Measurements from ENCODE around the gene RIPK1. TPM values are rescaled to one million over a fixed set of nuclear protein-coding genes. Genes with fewer than 3 reads are reported as not detected.

Gene RIPK1
- total RNA-seq, result 20.2 and 20.6 TPM in 2 replicates
- 10.1 and 11.2 TPM in 2 replicates for polyA plus RNA-seq
- polyA plus RNA-seq (2011; cell fraction: cytosol; rRNA removed), result 13.9 and 14.8 TPM in 2 replicates
- 24.8 and 29.0 TPM in 2 replicates for polyA plus RNA-seq (2011; cell fraction: nucleus; rRNA removed)
- 13.0 and 18.0 TPM in 2 replicates for polyA plus RNA-seq (2012)
- 17.2 and 19.7 TPM in 2 replicates for polyA minus RNA-seq
- 8.2 TPM for polyA minus RNA-seq (2011; cell fraction: cytosol; rRNA and poly(A)+ RNA removed)
- 7.5 and 10.0 TPM in 2 replicates for polyA minus RNA-seq (2011; cell fraction: nucleus; rRNA and poly(A)+ RNA removed)
- percentile 78 among the genes with signal in this experiment for Bru-seq, nascent RNA
- percentile 69 among the genes with signal in this experiment for BruChase-seq, experiment 1, labeled RNA remaining after a 6-hour chase
- percentile 80 among the genes with signal in this experiment for BruChase-seq, experiment 2, labeled RNA remaining after a 2-hour chase
- long read RNA-seq, full-length matches to known transcripts, result 19 of 32 reads
- long read RNA-seq, partial matches to known transcripts, result 3 of 32 reads
- long read RNA-seq, other reads (novel, unspliced or antisense), result 10 of 32 reads

DNA sequence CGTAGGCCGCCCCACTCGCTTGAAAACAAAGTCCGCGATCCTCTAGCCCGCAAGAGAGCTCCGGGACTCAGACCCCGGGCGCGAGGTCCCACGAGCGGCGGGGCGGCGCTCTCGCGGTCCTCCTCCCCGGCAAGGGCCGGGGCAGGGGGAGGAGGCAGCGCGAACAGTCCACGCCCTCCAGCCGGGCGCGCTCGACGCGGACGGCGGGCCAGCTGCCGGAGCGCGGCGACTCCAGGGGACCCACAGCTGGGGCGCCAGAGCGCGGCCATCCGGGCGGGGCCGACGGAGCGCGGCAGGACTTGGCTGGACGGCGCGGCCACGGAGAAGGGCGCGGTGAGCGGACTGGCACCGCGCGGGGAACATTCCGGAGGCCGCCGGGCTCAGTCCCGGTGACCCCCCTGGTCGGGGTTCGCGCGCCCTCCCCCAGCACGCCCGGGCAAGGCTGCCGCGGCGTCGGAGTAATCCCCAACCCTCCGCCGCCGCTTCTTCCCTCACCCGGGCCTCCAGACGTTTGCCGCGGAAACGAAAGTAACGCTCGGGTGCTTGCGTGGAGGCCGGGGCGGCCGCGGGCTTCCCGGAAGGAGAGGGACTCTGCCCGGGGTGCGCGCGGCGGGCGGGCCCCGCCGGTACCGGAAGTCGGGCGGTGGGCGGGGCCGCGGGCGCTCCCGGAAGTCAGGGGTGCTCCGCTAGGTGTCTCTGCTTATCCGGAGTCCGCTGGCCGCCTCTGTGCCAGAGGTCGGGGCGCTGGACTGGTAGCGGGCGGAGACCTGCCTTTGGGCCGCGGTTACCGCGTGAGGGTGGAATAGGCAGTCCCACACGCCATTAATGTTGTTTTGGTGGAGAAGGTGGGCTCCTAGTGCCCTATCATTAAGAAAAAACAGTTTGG, at the start of gene RIPK1:
Gene RIPK1, plus strand, starts transcription at position 166 of the 886 bp plus-strand sequence. CDS start 8,330 bp downstream, outside the sequence.
- Histone ChIP-seq H3K36me3 (ENCODE audit: control insufficient read depth in 2 of 2, extremely low read depth in 1 of 2, insufficient read depth in 2 of 2, low read length in 2 of 2) (no peaks in the 10 kb centered on the region), H2AFZ (ENCODE audit: low read depth, low read length) (peak within 1 kb of the TSS; percentile 84), H3K4me3 (replicated peaks in 1 of 3; ENCODE audit: insufficient read depth in 1 of 3, low read depth in 1 of 3, low read length in 3 of 3) (peak within 1 kb of the TSS; percentile 66 to 92 (median 78)), H3K9ac (replicated peaks; ENCODE audit: extremely low read depth, insufficient read depth, low read length) (peak within 1 kb of the TSS; percentile 87), H3K27me3 (ENCODE audit: control insufficient read depth in 2 of 2, insufficient read depth in 2 of 2, low read length in 2 of 2) (peaks cover 0 to 7% of the 10 kb centered on the region in 2 experiments), H3K79me2 (ENCODE audit: control insufficient read depth, insufficient read depth, low read length) (peaks cover 42% of the 10 kb centered on the region), H3K9me3 (replicated peaks; ENCODE audit: control insufficient read depth, insufficient read depth, low read length) (no peaks in the 10 kb centered on the region), H3K4me2 (ENCODE audit: insufficient read depth, low read length) (peak within 1 kb of the TSS; percentile 94), H3K9me1 (replicated peaks; ENCODE audit: control insufficient read depth, extremely low read depth, insufficient read depth, low read length) (no peaks in the 10 kb centered on the region), H4K20me1 (replicated peaks; ENCODE audit: control insufficient read depth, extremely low read depth, insufficient read depth, low read length) (no peaks in the 10 kb centered on the region), H3K4me1 (ENCODE audit: control insufficient read depth, extremely low read depth, insufficient read depth, low read length) (peaks cover 9% of the 10 kb centered on the region), H3K27ac (ENCODE audit: insufficient read depth, low read depth, low read length) (peak within 1 kb of the TSS; percentile 73)
- TF ChIP-seq, protein P1, sequence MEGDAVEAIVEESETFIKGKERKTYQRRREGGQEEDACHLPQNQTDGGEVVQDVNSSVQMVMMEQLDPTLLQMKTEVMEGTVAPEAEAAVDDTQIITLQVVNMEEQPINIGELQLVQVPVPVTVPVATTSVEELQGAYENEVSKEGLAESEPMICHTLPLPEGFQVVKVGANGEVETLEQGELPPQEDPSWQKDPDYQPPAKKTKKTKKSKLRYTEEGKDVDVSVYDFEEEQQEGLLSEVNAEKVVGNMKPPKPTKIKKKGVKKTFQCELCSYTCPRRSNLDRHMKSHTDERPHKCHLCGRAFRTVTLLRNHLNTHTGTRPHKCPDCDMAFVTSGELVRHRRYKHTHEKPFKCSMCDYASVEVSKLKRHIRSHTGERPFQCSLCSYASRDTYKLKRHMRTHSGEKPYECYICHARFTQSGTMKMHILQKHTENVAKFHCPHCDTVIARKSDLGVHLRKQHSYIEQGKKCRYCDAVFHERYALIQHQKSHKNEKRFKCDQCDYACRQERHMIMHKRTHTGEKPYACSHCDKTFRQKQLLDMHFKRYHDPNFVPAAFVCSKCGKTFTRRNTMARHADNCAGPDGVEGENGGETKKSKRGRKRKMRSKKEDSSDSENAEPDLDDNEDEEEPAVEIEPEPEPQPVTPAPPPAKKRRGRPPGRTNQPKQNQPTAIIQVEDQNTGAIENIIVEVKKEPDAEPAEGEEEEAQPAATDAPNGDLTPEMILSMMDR (IDR thresholded peaks at IDR 0.05; ENCODE audit: extremely low read depth in 1 of 2, insufficient read depth in 1 of 2, low read depth in 1 of 2, low read length in 2 of 2), result peak in 1 of 2 donors; percentile 14
- peak; percentile 78 for TF ChIP-seq POLR2A (IDR thresholded peaks at IDR 0.05; ENCODE audit: low read depth, low read length)
- TF ChIP-seq POLR2AphosphoS5 (IDR thresholded peaks at IDR 0.05; ENCODE audit: insufficient read depth, low read depth, low read length), result peak; percentile 76
- TF ChIP-seq JUN (IDR thresholded peaks at IDR 0.05; ENCODE audit: borderline replicate concordance, insufficient read depth, insufficient read length, low read depth), result no peak
- FAIRE-seq (peak; percentile 77), DNase-seq (ENCODE audit: low read depth, low spot score) (peak; percentile 82)
- intact Hi-C loops (cut with micrococcal nuclease) (loop anchor here (1.0 to 10.0 kb wide), 6 partner anchors 50 to 1454 kb away; partner anchors contain the start of genes BPHL, PSMG4, TUBB2A and WRNIP1), dilution Hi-C loops (cut with MboI; ENCODE audit: extremely low pct_ligation_motif_present, low sequenced_read_pairs) (no loop called here)
- CTCF ChIA-PET, result interaction anchor here (0.7 to 2.8 kb wide), 11 partner anchors 15 to 331 kb away, joined by 3 to 16 read pairs (median 3); partner anchors contain the start of gene NQO2
- POLR2A ChIA-PET, result no interaction called here
- TSS peak; percentile 81 for BruUV-seq (replicated peaks)
